ENCODE data around the gene PTTG1IP. TPM values are rescaled to one million over a fixed set of nuclear protein-coding genes. Genes with fewer than 3 reads are reported as not detected.
A peak's percentile ranks its signal among the peaks of the same experiment; 100 is the strongest.

The PTTG1IP gene
- total RNA-seq, 6 experiments from 2014 or later = 241 to 290 (median 277) TPM

- Mint-ChIP-seq H3K27ac (no peak overlapping the region), H3K4me3 (no peak overlapping the region), H3K9me3 (peaks cover 32% of the 10 kb centered on the region), H3K27me3 (ENCODE audit: insufficient read depth) (peaks cover 19% of the 10 kb centered on the region), H3K4me1 (ENCODE audit: low read depth) (no peaks in the 10 kb centered on the region), H3K36me3 (ENCODE audit: low read depth) (peaks cover 26% of the 10 kb centered on the region)
- DNase-seq = no peak
- TF ChIP-seq CTCF (IDR thresholded peaks at IDR 0.05) = no peak
These were observed 45.0 kb downstream of the PTTG1IP start for GRCh38 chr21:44828362-44829056.

GRCh38 chr21:44823179-44823660 lies 50.3 kb downstream of the PTTG1IP start:
- no peak for TF ChIP-seq CTCF (IDR thresholded peaks at IDR 0.05)
- Mint-ChIP-seq H3K9me3 (peaks cover 37% of the 10 kb centered on the region), H3K36me3 (ENCODE audit: low read depth) (peaks cover 42% of the 10 kb centered on the region), H3K27ac (no peak overlapping the region), H3K4me1 (ENCODE audit: low read depth) (peaks cover 15% of the 10 kb centered on the region; the same call in 1 of the 2 replicates), H3K27me3 (ENCODE audit: insufficient read depth) (peaks cover 7% of the 10 kb centered on the region), H3K4me3 (no peak overlapping the region)
- no peak for DNase-seq

DNA sequence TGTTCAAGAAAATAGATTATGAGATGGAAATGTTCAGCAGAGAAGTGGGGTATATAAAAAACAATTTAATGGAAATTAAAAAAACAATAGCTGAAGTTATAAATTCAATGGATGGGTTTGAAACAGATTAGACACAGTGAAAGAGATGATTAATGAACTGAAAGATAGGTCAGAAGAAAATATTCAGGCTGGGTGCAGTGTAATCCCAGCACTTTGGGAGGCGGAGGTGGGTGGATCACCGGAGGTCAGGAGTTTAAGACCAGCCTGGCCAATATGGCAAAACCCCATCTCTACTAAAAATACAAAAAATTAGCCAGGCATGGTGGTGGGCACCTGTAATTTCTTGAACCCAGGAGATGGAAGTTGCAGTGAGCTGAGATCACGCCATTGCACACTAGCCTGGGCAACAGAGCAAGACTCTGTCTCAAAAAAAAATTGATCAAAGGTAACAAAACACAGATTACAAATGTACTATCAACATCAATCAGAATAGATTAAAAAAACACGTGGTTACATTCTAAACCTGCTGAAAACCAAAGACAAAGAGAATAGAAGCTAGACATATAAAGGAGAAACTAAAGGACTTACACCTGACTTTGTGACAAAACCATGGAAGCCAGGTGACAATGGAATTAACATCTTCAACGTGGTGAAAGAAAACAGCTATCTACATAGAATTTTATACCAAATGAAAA lies 50.9 kb downstream of the PTTG1IP start:
- peaks cover 15% of the 10 kb centered on the region; the same call in 1 of the 2 replicates for H3K4me1 Mint-ChIP-seq (ENCODE audit: low read depth)
- no peak for DNase-seq
- no peak for TF ChIP-seq CTCF (IDR thresholded peaks at IDR 0.05)
- no peak overlapping the region for H3K4me3 Mint-ChIP-seq
- peaks cover 4% of the 10 kb centered on the region for H3K27me3 Mint-ChIP-seq (ENCODE audit: insufficient read depth)
- peaks cover 37% of the 10 kb centered on the region for H3K36me3 Mint-ChIP-seq (ENCODE audit: low read depth)
- H3K9me3 Mint-ChIP-seq = peaks cover 31% of the 10 kb centered on the region
- no peak overlapping the region for H3K27ac Mint-ChIP-seq

DNA sequence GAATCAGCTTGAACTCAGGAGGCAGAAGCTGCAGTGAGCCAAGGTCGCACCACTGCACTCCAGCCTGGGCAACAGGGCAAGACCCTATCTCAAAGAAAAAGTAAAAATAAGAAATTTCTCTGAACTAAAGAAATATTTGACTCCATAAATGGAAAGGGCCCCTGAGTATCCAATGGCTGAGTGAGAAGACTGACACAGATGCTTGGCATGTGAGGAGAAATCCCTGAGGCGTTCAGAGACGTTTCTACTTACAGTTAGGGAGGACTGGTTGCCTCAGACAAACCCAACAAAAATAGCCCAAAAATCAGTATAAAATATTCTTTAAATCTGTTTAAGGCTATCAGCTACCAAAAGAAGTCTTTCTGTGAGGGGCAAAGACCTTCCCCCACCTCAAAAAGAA lies 52.6 kb downstream of the PTTG1IP start:
- peaks cover 24% of the 10 kb centered on the region for H3K9me3 Mint-ChIP-seq

More for the DNA sequence above, 52.6 kb downstream of the PTTG1IP start:
- TF ChIP-seq CTCF (IDR thresholded peaks at IDR 0.05) = no peak
- Mint-ChIP-seq H3K4me1 (ENCODE audit: low read depth) (peaks cover 23% of the 10 kb centered on the region), H3K27ac (peak overlapping the region; percentile 53), H3K36me3 (ENCODE audit: low read depth) (peaks cover 30% of the 10 kb centered on the region), H3K27me3 (ENCODE audit: insufficient read depth) (no peaks in the 10 kb centered on the region; the same call in 1 of the 2 replicates), H3K4me3 (no peak overlapping the region)
- peak; percentile 79 for DNase-seq
